ENCODE results near the gene CACNA1C. TPM values are rescaled to one million over a fixed set of nuclear protein-coding genes. Genes with fewer than 3 reads are reported as not detected.

CACNA1C gene
- total and polyA plus RNA-seq, 10 of the 15 experiments (the other 5 are each of a cell fraction or from before 2014, with no cell fraction given) = under 0.01 to 0.15 (median 0.09) TPM; not detected in 5

DNA sequence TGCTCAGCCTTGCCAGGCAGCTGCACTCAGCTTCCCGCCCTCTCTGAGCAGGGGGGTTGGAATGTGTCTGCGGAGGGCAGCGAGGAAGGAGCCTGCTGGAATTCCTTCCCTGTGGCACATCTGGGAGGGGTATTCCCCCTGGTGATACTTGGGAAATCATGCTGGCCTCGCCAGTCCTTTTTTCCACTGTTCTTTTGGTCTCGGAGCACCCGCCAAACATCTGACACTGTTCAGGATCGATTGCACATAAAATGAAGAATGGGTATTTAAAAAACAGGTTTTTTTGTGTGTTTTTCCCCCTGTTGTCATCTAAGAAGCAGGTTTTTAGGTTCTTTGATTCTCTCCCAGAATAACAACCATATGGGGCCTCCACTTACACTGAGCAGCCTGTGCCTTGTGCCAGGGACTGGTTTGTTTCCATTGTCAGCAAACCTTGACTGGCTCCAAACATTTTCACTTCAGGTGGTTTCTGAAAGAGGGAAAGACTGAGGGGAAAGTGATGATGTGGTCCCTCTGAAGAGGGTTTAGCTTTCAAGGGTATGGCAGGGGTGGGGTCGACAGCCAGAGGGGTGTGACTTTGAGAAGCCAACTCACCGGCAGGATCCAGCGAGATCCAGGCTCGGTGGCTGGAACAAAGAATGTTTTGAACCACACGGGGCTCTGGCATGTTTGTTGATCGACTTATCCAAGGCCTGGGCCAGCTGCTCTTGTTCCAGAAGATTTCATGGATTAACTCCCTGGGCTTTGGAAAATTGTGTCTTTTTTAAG, 215.1 kb downstream of the CACNA1C start:
- no peak for FAIRE-seq
- CTCF ChIA-PET = no interaction called here

DNA sequence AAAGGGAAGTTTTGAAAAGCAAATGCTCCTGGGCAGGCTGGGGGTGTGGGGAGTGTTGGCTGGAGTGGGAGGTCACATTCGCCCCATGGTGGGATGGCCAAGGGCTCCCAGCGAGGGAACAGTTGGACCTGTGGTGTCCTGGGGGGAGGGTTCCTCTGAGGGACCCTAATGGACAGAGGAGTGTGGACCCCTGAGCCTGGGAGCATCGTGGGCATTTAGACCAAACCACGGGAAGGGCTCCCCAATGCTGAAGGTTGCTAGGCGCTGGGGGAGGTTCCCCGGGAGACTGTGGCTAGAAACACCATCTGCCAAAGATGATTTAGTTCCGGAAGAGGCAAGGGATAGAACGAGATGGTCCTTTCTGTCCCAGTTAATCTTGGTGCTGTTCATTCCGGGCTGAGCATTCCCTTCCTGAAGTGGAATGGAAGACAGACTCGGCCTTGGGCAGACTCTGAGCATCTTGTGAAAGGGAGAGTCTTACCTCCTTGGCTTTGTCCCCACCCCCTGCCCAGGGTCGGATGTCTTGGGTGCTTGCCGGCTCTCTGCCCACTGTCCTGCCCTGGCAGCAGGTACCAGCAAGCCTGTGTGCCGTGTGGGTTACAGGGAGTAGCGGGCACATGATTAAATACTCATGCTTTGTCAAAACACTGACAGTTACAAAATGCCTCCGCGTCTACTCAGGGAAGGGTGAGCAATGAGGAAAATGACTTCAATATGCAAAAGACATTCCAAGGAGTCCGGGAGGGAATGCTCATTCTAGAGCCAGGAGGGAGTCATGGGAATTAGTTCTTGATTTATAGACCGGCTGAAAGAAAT, 215.9 kb downstream of the CACNA1C start:
- no peak for FAIRE-seq
- no peaks in the 10 kb centered on the region for H3K9me3 ChIP-seq (replicated peaks; ENCODE audit: control insufficient read depth, insufficient read depth, low read length)
- DNase-seq (ENCODE audit: low read depth, low spot score) = no peak
- no TSS peak for BruUV-seq (replicated peaks)
- CTCF ChIA-PET = no interaction called here
- no peak for TF ChIP-seq MEF2B (IDR thresholded peaks at IDR 0.05; ENCODE audit: partially characterized antibody, poor library complexity, severe bottlenecking)
- no peak for TF ChIP-seq ZNF622 (IDR thresholded peaks at IDR 0.05)
- TF ChIP-seq, protein P1, sequence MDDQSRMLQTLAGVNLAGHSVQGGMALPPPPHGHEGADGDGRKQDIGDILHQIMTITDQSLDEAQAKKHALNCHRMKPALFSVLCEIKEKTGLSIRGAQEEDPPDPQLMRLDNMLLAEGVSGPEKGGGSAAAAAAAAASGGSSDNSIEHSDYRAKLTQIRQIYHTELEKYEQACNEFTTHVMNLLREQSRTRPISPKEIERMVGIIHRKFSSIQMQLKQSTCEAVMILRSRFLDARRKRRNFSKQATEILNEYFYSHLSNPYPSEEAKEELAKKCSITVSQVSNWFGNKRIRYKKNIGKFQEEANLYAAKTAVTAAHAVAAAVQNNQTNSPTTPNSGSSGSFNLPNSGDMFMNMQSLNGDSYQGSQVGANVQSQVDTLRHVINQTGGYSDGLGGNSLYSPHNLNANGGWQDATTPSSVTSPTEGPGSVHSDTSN (IDR thresholded peaks at IDR 0.05; ENCODE audit: insufficient replicate concordance, low read depth, low read length) = no peak
- no peak for TF ChIP-seq MYC (IDR thresholded peaks at IDR 0.05; ENCODE audit: insufficient read depth, insufficient read length, insufficient replicate concordance, low read length, severe bottlenecking)
- SMC1A ChIA-PET (ENCODE audit: uncharacterized antibody, unreplicated experiment) = no interaction called here
- no peak overlapping the region for H3K4me3 ChIP-seq
- H3K27me3 ChIP-seq (replicated peaks in 1 of 2; ENCODE audit: control insufficient read depth in 2 of 2, insufficient read depth in 2 of 2, low read length in 1 of 2) = no peaks in the 10 kb centered on the region; a peak in 2 of 4 replicates
- intact Hi-C loops (cut with micrococcal nuclease; ENCODE audit: unreplicated experiment) = no loop called here
- ATAC-seq = no peak
- no peaks in the 10 kb centered on the region for H3K36me3 ChIP-seq (ENCODE audit: control insufficient read depth in 2 of 2, insufficient read depth in 2 of 2, low read length in 1 of 2)
- H3K79me2 ChIP-seq (ENCODE audit: control insufficient read depth, insufficient read depth, low read length) = no peaks in the 10 kb centered on the region
- 44% methylated on average over 18 of the region's 18 CpGs for WGBS (ENCODE audit: insufficient coverage, insufficient replicate concordance, low lambda C conversion rate, missing lambda C conversion rate)
- no peak overlapping the region for H3K9ac ChIP-seq (ENCODE audit: control insufficient read depth, insufficient read depth, low read length)
- H2AFZ ChIP-seq (ENCODE audit: control insufficient read depth, low read depth, low read length) = no peak overlapping the region
- no peaks in the 10 kb centered on the region for H3K4me1 ChIP-seq (ENCODE audit: control insufficient read depth, insufficient read depth, low read length)
- in situ Hi-C loops (cut with MboI) = no loop called here
- POLR2A ChIA-PET = no interaction called here
- H3K4me2 ChIP-seq (ENCODE audit: control insufficient read depth, insufficient read depth) = no peak overlapping the region
- no peak overlapping the region for H3K27ac ChIP-seq (ENCODE audit: control insufficient read depth, insufficient read depth)
- H4K20me1 ChIP-seq (ENCODE audit: control insufficient read depth, insufficient read depth) = no peaks in the 10 kb centered on the region
- RAD21 ChIA-PET (ENCODE audit: unreplicated experiment) = no interaction called here

More for the DNA sequence above, 215.1 kb downstream of the CACNA1C start:
- no peaks in the 10 kb centered on the region for H3K4me1 ChIP-seq (ENCODE audit: control insufficient read depth, insufficient read depth, low read length)
- TF ChIP-seq EP300 (IDR thresholded peaks at IDR 0.05; ENCODE audit: borderline replicate concordance in 1 of 2, control insufficient read depth in 1 of 2, low read depth in 2 of 2, low read length in 2 of 2) (no peak), MEF2B (IDR thresholded peaks at IDR 0.05; ENCODE audit: partially characterized antibody, poor library complexity, severe bottlenecking) (no peak), NRF1 (conservative IDR thresholded peaks at IDR 0.05; ENCODE audit: low read depth, low read length) (no peak), RFX5 (IDR thresholded peaks at IDR 0.05; ENCODE audit: low read depth, low read length) (no peak)
- WGBS (ENCODE audit: insufficient coverage, insufficient replicate concordance, low lambda C conversion rate, missing lambda C conversion rate) = 58% methylated on average over 13 of the region's 13 CpGs
- no peak overlapping the region for H3K27ac ChIP-seq (ENCODE audit: control insufficient read depth, insufficient read depth)
- in situ Hi-C loops (cut with MboI) = no loop called here
- no peaks in the 10 kb centered on the region; a peak in 2 of 4 replicates for H3K27me3 ChIP-seq (replicated peaks in 1 of 2; ENCODE audit: control insufficient read depth in 2 of 2, insufficient read depth in 2 of 2, low read length in 1 of 2)
- ChIA-PET SMC1A (ENCODE audit: uncharacterized antibody, unreplicated experiment) (no interaction called here), POLR2A (no interaction called here), RAD21 (ENCODE audit: unreplicated experiment) (no interaction called here)
- no peak overlapping the region for H3K4me2 ChIP-seq (ENCODE audit: control insufficient read depth, insufficient read depth)
- ATAC-seq (no peak), DNase-seq (ENCODE audit: low read depth, low spot score) (no peak)
- no TSS peak for BruUV-seq (replicated peaks)
- H3K4me3 ChIP-seq = no peak overlapping the region
- no peak overlapping the region for H3K9ac ChIP-seq (ENCODE audit: control insufficient read depth, insufficient read depth, low read length)
- no peaks in the 10 kb centered on the region for H4K20me1 ChIP-seq (ENCODE audit: control insufficient read depth, insufficient read depth)
- H3K79me2 ChIP-seq (ENCODE audit: control insufficient read depth, insufficient read depth, low read length) = no peaks in the 10 kb centered on the region
- H3K9me3 ChIP-seq (replicated peaks; ENCODE audit: control insufficient read depth, insufficient read depth, low read length) = no peaks in the 10 kb centered on the region
- no peak overlapping the region for H2AFZ ChIP-seq (ENCODE audit: control insufficient read depth, low read depth, low read length)
- intact Hi-C loops (cut with micrococcal nuclease; ENCODE audit: unreplicated experiment) = no loop called here
- no peaks in the 10 kb centered on the region for H3K36me3 ChIP-seq (ENCODE audit: control insufficient read depth in 2 of 2, insufficient read depth in 2 of 2, low read length in 1 of 2)

Data from GM12878 (cell line).